Head of caudate nucleus (tissue), 42 donors: ENCODE results near the gene AFF1.

Experiments
- DNase-seq, 42 donors: peaks; one replicate each; pipeline versions ENCODE4 v3.0.0 to v3.0.0-alpha.2; 2020 to 2021; ENCODE audit warnings: mixed read lengths in 7 of 42
- intact Hi-C: fragments of 100-400 bp; cut with DNase I; formaldehyde crosslinking; loops from one replicate; pipeline ENCODE4 v1.15.0; 2022

AFF1 gene

GRCh38 chr4:87042986-87043820 is 108.4 kb downstream of the AFF1 start:
- no peak for DNase-seq
- intact Hi-C loops, result no loop called here

- intact Hi-C loops, result no loop called here
- no peak for DNase-seq
These were observed 109.9 kb downstream of the AFF1 start for GRCh38 chr4:87044511-87045233.

- intact Hi-C loops, result no loop called here
- no peak for DNase-seq
These were observed 110.4 kb downstream of the AFF1 start for GRCh38 chr4:87045234-87045558.

- DNase-seq, result no peak
- intact Hi-C loops, result no loop called here
These were observed 110.8 kb downstream of the AFF1 start for GRCh38 chr4:87045659-87046058.

- intact Hi-C loops, result no loop called here
- DNase-seq, result no peak
These were observed 111.3 kb downstream of the AFF1 start for GRCh38 chr4:87046121-87046551.

- intact Hi-C loops, result no loop called here
- DNase-seq, result no peak
These were observed 112.5 kb downstream of the AFF1 start for GRCh38 chr4:87047281-87047798.

GRCh38 chr4:87049508-87049907 is 114.7 kb downstream of the AFF1 start:
- intact Hi-C loops, result no loop called here
- DNase-seq, result peak in 41 of 42 donors; percentile 15 to 84 (median 64)

GRCh38 chr4:87050596-87050995 is 115.8 kb downstream of the AFF1 start:
- no peak for DNase-seq
- intact Hi-C loops, result no loop called here

- intact Hi-C loops, result no loop called here
- DNase-seq, result no peak
These were observed 116.4 kb downstream of the AFF1 start for GRCh38 chr4:87051121-87051713.

GRCh38 chr4:87052615-87053014 is 117.8 kb downstream of the AFF1 start:
- DNase-seq, result no peak
- intact Hi-C loops, result no loop called here

GRCh38 chr4:87053176-87053658 is 118.4 kb downstream of the AFF1 start:
- DNase-seq, result no peak
- intact Hi-C loops, result no loop called here

- intact Hi-C loops, result no loop called here
- no peak for DNase-seq
These were observed 119.3 kb downstream of the AFF1 start for GRCh38 chr4:87053802-87054767.

GRCh38 chr4:87054900-87055299 is 120.1 kb downstream of the AFF1 start:
- no peak for DNase-seq
- intact Hi-C loops, result no loop called here

GRCh38 chr4:87055311-87055710 is 120.5 kb downstream of the AFF1 start:
- DNase-seq, result no peak
- intact Hi-C loops, result no loop called here

GRCh38 chr4:87056881-87057280 is 122.1 kb downstream of the AFF1 start:
- intact Hi-C loops, result no loop called here
- DNase-seq, result no peak

- intact Hi-C loops, result no loop called here
- no peak for DNase-seq
These were observed 123.1 kb downstream of the AFF1 start for GRCh38 chr4:87057835-87058355.

GRCh38 chr4:87058356-87059073 is 123.7 kb downstream of the AFF1 start:
- intact Hi-C loops, result no loop called here
- peak in 33 of 42 donors; percentile 18 to 81 (median 55) for DNase-seq

- DNase-seq, result no peak
- intact Hi-C loops, result no loop called here
These were observed 126.1 kb downstream of the AFF1 start for GRCh38 chr4:87060957-87061356.
